Activated CD4-positive, alpha-beta T cell treated with anti-CD3 and anti-CD28 coated beads, Interleukin-2, amount 50 U/mL, for 1 hour (primary cell): ENCODE measurements around the gene LNPEP.

Experiments used
- DNase-seq: peaks from one replicate; pipeline ENCODE4 v3.0.0-alpha.2; 2020

Gene LNPEP

GRCh38 chr5:97006454-97007060 is 70.7 kb downstream of the LNPEP start:
- DNase-seq, result no peak

GRCh38 chr5:97009212-97009898 is 73.5 kb downstream of the LNPEP start:
- no peak for DNase-seq

DNA sequence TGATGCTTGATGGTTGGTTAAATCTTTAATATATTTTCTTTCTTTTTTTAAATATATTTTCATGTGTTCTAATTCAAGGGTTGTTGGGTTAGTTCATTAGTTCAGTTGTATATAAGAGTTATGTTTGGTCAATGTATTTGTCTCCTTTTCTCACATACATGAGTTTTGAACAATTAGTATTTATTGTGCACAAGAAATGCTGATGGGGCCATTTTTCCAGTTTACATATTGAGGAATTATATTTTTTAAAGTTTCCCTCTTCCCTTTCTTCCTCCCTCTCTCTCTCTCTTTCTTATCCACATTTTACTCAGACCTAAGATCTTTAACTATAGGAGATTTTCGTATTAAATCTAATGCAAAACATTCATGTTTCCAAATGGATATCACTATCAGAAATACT is 74.0 kb downstream of the LNPEP start:
- no peak for DNase-seq

DNA sequence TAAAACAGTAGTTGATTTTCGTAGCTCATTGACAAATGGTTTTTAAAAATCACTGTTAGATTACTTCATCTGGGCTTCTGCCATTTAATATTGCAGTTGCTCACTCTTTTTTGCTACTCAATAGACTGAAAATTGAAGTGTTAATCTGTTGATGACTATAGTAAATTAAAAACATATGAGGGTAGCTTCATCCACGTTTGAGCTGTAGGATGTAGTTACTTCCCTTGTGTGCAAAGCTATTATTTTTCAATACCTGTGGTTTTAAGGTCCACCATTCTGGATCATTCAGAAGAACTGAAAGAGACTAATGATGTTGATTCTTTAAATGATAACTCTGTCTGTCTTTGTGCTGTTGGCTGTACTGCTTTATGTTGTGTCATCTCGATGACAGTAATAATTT is 74.7 kb downstream of the LNPEP start:
- DNase-seq, result no peak

DNA sequence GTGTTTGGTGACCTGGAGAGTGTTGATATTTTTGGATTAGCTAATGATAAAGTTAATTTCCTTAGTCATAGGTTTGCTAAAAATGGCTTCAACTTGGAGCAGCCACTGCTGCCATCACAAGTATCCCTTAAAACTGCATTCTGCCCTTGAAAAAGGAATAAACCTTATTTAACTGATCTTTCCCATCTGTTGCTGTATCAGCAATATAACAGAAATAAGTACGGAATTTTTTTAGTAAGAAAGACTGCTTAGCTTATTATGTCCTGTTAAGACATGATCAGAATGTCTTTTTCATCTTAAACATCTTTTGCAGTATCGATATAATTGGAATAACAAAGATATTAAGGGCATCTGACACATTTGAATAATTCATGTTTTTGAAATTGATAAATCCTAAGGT is 75.7 kb downstream of the LNPEP start:
- no peak for DNase-seq

GRCh38 chr5:97019435-97020117 is 83.7 kb downstream of the LNPEP start:
- DNase-seq, result no peak

GRCh38 chr5:97021416-97021815 is 85.5 kb downstream of the LNPEP start:
- no peak for DNase-seq

DNA sequence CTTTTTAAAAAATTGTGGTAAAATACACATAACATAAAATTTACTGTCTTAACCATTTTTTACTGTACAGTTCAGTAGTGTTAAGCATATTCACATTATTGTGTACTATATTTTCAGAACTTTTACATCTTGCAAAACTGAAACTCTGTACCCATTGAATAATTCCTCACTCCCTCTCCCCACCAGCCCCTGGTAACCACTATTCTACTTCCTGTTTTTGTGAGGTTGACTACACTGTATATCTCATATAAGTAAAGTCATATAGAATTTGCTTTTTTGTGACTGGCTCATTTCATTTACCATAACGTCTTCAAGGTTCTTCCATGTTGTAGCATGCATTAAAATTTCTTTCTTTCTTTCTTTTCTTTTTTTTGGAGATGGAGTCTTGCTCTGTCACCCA is 87.0 kb downstream of the LNPEP start:
- DNase-seq, result no peak

- DNase-seq, result no peak
Measured at GRCh38 chr5:97026721-97027120, 90.8 kb downstream of the LNPEP start.

GRCh38 chr5:97037819-97038218 is 101.9 kb downstream of the LNPEP start:
- DNase-seq, result no peak

- DNase-seq, result no peak
Measured at GRCh38 chr5:97041239-97041638, 105.4 kb downstream of the LNPEP start.

DNA sequence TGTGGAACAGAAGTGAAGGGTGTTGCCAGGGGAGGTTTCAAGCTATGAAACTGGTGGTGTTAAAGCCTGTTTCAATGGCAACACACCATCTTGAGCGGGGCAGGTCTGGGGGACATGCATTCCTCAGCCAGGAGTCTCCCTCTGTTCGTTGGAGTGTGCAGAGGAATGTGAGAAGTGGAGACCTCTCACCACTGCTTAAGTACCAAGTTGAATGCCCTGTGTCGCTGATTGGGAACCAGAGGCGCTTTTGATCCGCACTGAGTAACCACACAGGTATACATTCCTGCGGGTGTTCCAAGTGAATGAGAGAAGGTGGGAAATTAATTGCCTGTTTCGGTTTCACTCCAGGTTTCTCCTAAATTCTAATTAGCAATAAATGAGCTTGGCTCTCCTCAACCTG is 107.1 kb downstream of the LNPEP start:
- DNase-seq, result no peak

DNA sequence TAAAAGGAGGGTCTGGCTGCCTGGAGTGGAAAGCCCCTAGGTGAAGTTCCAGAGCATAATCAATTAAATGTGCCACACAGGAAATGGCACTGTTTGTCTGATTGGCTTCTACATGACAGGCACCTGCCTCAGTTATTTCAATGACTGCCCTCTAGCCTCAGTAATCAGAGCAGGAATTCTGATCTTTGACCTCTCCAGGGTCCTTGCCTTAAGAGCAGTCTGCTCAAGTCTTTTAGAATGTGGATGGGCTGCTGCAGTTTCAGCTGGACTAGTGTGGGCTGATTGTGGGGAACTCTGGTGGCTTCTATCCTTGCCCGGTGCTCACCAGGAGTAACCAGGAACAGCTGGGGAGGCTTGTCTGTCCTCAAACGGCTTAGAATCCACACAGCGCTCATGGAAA is 107.6 kb downstream of the LNPEP start:
- no peak for DNase-seq

GRCh38 chr5:97044052-97044451 is 108.2 kb downstream of the LNPEP start:
- DNase-seq, result no peak

GRCh38 chr5:97046270-97046982 is 110.5 kb downstream of the LNPEP start:
- no peak for DNase-seq

DNA sequence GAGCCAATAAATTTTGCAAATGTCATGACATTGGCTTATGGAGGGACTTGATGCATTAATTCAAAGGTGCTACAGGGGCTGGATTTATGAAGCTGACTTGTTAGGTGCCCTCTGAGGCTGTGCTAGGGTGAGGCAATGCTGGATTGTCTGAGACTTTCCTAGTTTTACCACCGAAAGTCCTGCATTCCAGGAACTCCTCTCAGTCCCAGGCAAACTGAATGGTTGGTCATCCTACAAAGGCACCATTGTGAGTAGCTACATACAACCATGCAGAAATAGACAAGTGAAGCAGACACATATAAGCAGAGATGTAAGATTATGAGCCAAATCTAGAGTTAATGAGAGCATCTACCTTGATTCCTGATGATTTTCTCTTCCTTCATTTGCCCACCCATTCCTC is 111.2 kb downstream of the LNPEP start:
- no peak for DNase-seq

DNA sequence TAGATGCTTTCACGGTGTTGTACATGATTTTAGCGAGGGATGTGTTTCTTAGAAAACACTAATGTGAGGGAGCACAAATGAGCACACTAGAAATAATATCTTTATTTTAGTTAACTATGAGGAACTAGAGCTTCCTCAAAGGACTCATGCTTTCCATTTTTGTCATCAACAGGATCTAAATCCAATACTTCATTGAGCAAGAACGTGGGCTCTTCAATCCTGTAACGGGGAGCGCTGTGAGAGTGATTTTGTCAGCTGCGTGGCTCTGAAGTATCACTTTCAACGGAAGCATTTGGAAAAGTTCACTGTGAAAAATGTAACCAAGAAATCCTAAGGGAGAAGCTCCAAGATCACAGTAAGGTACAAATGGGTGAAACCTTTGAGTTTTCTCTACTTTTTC is 113.3 kb downstream of the LNPEP start:
- no peak for DNase-seq

DNA sequence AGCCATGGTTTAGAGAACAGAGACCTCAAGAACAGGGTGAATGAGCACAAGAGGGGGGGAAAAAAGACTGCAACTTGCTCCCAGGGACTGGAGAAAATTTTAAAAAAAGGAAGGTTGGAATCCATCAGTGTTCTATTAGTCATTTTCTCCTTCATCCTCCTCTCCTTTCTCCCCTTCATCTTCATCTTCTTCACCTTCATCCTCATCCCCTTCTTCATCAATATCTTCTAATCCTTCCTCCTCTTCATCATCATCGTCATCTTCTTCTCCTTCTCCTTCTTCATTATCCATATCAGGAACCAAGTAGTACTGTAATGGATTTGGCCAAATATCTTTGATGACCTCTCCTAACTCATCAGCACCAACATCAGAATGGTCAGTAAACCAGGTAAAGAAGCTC is 120.4 kb downstream of the LNPEP start:
- DNase-seq, result no peak

GRCh38 chr5:97062046-97062445 is 126.2 kb downstream of the LNPEP start:
- DNase-seq, result no peak

GRCh38 chr5:97063251-97063650 is 127.4 kb downstream of the LNPEP start:
- no peak for DNase-seq

GRCh38 chr5:97065475-97065874 is 129.6 kb downstream of the LNPEP start:
- DNase-seq, result no peak

GRCh38 chr5:97067296-97067850 is 131.5 kb downstream of the LNPEP start:
- no peak for DNase-seq

- DNase-seq, result no peak
Measured at GRCh38 chr5:97070234-97070633, 134.4 kb downstream of the LNPEP start.

DNA sequence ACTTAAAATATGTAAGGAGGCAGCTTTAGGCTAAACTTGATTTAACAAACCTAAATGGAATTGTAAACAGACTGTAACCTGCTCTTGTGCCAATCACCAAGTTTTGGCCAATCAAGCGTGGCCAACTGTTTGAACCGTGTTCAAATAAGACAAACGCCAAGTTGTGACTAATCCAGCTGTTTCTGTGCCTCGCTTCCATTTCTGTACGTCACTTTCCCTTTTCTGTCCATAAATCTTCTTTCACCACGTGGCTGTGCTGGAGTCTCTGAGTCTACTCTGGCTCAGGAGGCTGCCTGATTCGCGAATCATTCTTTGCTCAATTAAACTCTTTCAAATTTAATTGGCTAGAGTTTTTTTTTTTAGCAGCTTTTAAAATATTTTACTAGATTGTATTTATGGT is 135.2 kb downstream of the LNPEP start:
- no peak for DNase-seq
